Right lobe of liver (tissue), 6 donors: Measurements from ENCODE around the gene AHR. TPM values are rescaled to one million over a fixed set of nuclear protein-coding genes. Genes with fewer than 3 reads are reported as not detected.

ENCODE experiments used
- ATAC-seq, 4 donors: fragments of 200-7000 bp; cut with Tn5 transposase; one replicate each; pipeline ENCODE4 v1.9.1; 2020; ENCODE audit warnings: mild to moderate bottlenecking in 4 of 4, moderate library complexity in 4 of 4
- DNase-seq, 3 donors: peaks; one replicate each; pipeline ENCODE4 v3.0.0-alpha.2; 2020
- H3K27ac ChIP-seq, 3 donors: fragments of 200-600 bp; one replicate each; pipeline ENCODE4 v1.8.0; 2022
- H3K27me3 ChIP-seq, 2 donors: fragments of 200-600 bp; one replicate each; pipeline ENCODE4 v1.8.0; 2022
- H3K36me3 ChIP-seq, 4 donors: fragments of 200-600 bp; sonication (generic) in 1 of 4; one replicate each; pipeline versions ENCODE4 v1.5.1 to v1.8.0; 2017 to 2022; ENCODE audit warnings: control low read depth in 1 of 4
- H3K4me1 ChIP-seq, 4 donors: fragments of 200-600 bp; sonication (generic) in 1 of 4; one replicate each; pipeline versions ENCODE4 v1.5.1 to v1.8.0; 2017 to 2022; ENCODE audit warnings: control low read depth in 1 of 4
- H3K4me3 ChIP-seq, 3 donors: fragments of 200-600 bp; one replicate each; pipeline ENCODE4 v1.8.0; 2022
- H3K9me3 ChIP-seq, 4 donors: fragments of 200-600 bp; sonication (generic) in 1 of 4; one replicate each; pipeline versions ENCODE4 v1.5.1 to v1.8.0; 2017 to 2022; ENCODE audit warnings: control low read depth in 1 of 4
- POLR2A ChIP-seq: fragments of 450-650 bp; IDR thresholded peaks from one replicate; pipeline ENCODE4 v1.6.1; 2017; ENCODE audit warnings: antibody characterized with exemption, mild to moderate bottlenecking
- WGBS: methylation state at CpG from one replicate; pipeline ENCODE4 v1.1.6; 2018; ENCODE audit warnings: low coverage, low lambda C conversion rate; ENCODE audit not compliant: insufficient coverage; ENCODE audit errors: missing lambda C conversion rate; 5-methylcytosine and 5-hydroxymethylcytosine counted together
- intact Hi-C, 2 donors: fragments of 100-400 bp; cut with DNase I; formaldehyde crosslinking; loops; one replicate each; pipeline versions ENCODE4 v1.11.2 to v1.14.1; 2022
- total RNA-seq, 6 experiments: library from RNA; depleted of rRNA in 2 of 6; stranded (reverse); fragments of >200 nt in 2 of 6; fragmentation: NEBNext Ultra II Directional in 3 of 6; extraction: Animal tissue kit (Norgen Biotek cat#: 25700) in 3 of 6; gene quantifications; one replicate each; pipeline versions ENCODE4 v1.1.0 to v1.2.4, GENCODE V29; 2016 to 2023
- TF ChIP-seq, protein P1 (sequence below), 4 donors: fragments of 200-600 bp in 3 of 4; fragments of 450-650 bp in 1 of 4; IDR thresholded peaks; one replicate each; pipeline versions ENCODE4 v1.5.1 to v1.8.0; 2016 to 2022; ENCODE audit warnings: antibody characterized with exemption in 4 of 4, mild to moderate bottlenecking in 2 of 4
- donor health status: DM: no; HTN: yes; CAD: no.
- donor health status: DM: no; HTN: no; CAD: no.
- donor health status: DM: no; HTN: no; CAD: no.
- donor health status: DM: no; HTN: yes; CAD: no.
- donor health status: DM: no; HTN: yes; CAD: no.

Gene AHR
- total RNA-seq, 6 experiments from 2014 or later = 31.2 to 67.9 (median 41.0) TPM

DNA sequence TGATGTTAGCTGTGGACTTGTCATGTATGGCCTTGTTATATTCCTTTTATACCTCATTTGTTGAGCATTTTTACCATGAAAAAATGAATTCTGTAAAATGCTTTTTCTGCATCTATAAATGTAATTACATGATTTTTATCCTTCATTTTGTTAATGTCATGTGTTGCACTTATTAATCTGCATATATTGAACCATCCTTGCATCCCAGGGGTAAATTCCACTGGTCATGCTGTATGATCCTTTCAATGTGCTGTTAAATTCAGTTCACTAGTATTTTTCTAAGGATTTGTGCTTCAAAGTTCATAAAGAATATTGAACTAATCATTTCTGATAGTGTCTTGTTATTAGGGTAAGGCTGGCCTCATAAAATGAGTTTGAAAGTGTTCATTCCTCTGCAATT lies 31.9 kb upstream of the AHR start:
- no peak overlapping the region for H3K27ac ChIP-seq
- TF ChIP-seq, protein P1, sequence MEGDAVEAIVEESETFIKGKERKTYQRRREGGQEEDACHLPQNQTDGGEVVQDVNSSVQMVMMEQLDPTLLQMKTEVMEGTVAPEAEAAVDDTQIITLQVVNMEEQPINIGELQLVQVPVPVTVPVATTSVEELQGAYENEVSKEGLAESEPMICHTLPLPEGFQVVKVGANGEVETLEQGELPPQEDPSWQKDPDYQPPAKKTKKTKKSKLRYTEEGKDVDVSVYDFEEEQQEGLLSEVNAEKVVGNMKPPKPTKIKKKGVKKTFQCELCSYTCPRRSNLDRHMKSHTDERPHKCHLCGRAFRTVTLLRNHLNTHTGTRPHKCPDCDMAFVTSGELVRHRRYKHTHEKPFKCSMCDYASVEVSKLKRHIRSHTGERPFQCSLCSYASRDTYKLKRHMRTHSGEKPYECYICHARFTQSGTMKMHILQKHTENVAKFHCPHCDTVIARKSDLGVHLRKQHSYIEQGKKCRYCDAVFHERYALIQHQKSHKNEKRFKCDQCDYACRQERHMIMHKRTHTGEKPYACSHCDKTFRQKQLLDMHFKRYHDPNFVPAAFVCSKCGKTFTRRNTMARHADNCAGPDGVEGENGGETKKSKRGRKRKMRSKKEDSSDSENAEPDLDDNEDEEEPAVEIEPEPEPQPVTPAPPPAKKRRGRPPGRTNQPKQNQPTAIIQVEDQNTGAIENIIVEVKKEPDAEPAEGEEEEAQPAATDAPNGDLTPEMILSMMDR (IDR thresholded peaks at IDR 0.05) = no peak
- TF ChIP-seq POLR2A = no peak
- no peaks in the 10 kb centered on the region for H3K4me1 ChIP-seq
- H3K36me3 ChIP-seq = no peaks in the 10 kb centered on the region
- H3K9me3 ChIP-seq = peaks cover 0 to 17% (median 2%) of the 10 kb centered on the region in 4 donors
- H3K4me3 ChIP-seq = no peak overlapping the region
- DNase-seq (no peak), ATAC-seq (no peak)
- no peaks in the 10 kb centered on the region for H3K27me3 ChIP-seq
- intact Hi-C loops = no loop called here

DNA sequence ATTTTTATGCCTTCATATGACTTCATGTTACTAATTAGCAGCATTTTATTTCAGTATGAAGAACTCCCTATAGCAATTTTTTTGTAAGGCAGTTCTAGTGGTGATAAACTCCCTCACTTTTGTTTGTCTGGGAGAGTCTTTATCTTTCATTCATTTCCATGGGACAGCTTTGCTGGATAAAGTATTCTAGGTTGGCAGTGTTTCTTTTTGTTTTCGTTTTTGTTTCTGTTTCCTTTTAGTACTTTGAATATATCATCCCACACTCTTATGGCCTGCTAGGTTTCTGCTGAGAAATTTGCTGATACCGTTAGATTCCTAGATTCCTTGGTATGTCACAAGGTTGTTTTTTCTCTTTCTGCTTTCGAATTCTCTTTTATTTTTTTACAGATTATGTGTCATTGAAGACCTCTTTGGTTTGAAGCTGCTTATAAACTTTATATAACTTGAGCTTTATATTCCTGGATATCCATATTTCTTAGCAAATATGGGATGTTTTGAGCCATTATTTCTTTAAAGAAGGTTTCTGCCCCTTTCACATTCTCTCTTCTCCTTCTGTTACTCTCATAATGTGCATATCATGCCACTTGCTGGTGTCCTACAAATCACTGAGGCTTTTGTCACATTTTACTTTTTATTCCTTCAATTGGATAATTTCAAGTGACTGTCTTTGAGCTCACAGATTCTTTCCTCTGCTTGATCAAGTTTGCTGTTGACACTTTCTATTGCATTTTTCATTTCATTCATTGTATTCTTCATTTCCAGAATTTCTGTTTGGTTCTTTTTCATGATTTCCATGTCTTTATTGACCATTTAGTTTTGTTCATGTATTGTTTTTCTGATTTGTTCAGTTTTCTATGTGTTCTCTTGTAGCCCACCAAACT lies 28.9 kb upstream of the AHR start:
- Histone ChIP-seq H3K9me3 (peaks cover 0 to 17% (median 2%) of the 10 kb centered on the region in 4 donors), H3K27ac (no peak overlapping the region), H3K4me1 (peaks cover 0 to 2% (median under 1%) of the 10 kb centered on the region in 4 donors), H3K4me3 (no peak overlapping the region), H3K36me3 (no peaks in the 10 kb centered on the region), H3K27me3 (no peaks in the 10 kb centered on the region)
- ATAC-seq = no peak
- TF ChIP-seq POLR2A = no peak
- TF ChIP-seq, protein P1 (IDR thresholded peaks at IDR 0.05) = no peak
- intact Hi-C loops = no loop called here
- 57% methylated on average over 3 of the region's 3 CpGs for WGBS
- DNase-seq = no peak

DNA sequence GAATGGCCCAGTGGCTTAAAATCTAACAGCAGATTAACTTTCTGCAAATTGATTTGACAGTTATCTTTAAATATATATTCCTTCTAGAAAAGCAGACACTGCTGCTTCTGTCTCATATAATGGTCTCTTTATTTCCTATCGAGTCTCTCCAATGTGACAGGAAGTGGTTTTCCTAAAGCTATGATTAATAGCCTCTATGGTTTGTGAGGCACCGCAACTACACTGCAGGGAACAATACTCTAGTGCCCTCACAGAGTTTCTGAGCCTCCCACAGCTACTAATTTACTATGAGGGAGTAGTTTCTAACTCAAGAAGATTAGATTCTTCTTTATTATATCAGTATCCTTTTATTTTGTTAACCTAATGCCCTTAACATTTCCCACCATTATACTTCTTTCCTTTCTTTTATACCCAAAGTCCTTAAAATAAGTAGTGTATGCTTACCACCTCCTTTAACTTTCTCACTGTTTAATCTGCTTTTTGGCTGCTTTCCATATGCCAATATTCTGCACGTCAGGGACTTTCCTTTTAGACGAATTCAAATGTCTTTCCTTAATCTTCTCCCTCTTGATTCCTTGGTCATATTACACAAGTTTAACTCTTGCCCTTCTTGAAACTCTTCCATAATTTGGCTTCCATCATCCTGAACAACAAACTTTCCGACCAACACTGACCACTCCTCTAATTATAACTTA lies 23.8 kb upstream of the AHR start:
- Histone ChIP-seq H3K9me3 (peaks cover 0 to 3% (median 0%) of the 10 kb centered on the region in 4 donors), H3K27me3 (no peaks in the 10 kb centered on the region), H3K4me3 (no peak overlapping the region), H3K36me3 (no peaks in the 10 kb centered on the region), H3K27ac (no peak overlapping the region), H3K4me1 (peaks cover 0 to 13% (median 4%) of the 10 kb centered on the region in 4 donors)
- 37% methylated on average over 5 of the region's 5 CpGs for WGBS
- ATAC-seq (peak in 3 of 4 donors; percentile 28 to 52 (median 42)), DNase-seq (no peak)
- TF ChIP-seq POLR2A = no peak
- TF ChIP-seq, protein P1 (IDR thresholded peaks at IDR 0.05) = no peak
- intact Hi-C loops = no loop called here

DNA sequence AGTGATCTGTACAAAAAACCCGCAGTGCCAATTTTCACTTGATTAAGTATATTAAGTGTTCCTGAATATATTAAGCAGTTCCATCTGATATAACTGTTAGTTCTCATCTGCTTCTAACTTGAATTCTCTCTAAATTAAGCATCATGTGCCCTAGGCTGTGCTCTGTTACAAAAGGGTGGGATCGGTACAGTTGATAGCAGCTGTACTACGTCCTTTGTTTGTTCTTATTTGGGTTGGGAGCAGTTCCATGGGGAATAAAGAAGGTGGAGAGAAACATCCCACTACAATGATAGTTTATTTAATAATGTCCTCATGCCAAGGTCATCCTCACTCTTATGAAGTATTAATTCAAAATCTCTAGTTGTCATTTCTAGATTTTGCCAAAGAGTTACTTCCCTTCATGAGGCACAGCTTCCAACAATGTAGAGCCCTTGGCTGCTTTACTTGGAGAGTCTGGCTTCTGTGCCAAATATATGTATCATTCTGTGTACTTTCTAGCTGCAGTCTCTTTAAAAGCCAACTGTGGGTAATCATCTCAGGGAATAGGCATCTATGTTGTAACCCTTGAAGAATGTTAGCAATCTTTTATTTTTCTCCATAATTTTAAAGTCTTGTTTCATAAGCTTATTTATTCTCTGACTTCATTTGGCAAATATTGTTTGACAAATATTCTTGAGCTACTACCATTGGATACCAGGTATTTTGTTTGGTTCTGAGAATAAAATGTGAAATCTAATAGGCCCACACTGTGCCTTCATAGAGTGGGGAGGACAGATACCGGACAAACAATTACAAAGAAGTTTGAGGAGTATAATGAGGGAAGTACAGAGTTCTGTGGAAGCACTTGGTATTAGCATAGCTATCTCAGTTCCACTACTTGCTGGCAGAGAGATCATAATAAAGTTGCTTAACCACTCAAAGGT lies 22.4 kb upstream of the AHR start:
- intact Hi-C loops = no loop called here
- no peak for DNase-seq
- Histone ChIP-seq H3K27me3 (no peaks in the 10 kb centered on the region), H3K9me3 (no peaks in the 10 kb centered on the region), H3K36me3 (no peaks in the 10 kb centered on the region), H3K4me3 (no peak overlapping the region), H3K27ac (no peak overlapping the region), H3K4me1 (peaks cover 0 to 13% (median 4%) of the 10 kb centered on the region in 4 donors)
- TF ChIP-seq, protein P1 (IDR thresholded peaks at IDR 0.05) = no peak
- 82% methylated on average over 4 of the region's 4 CpGs for WGBS
- ATAC-seq = peak; percentile 32 to 84 (median 52)
